PC-9 (cell line): ENCODE measurements around the gene BAIAP2L2. TPM values are rescaled to one million over a fixed set of nuclear protein-coding genes. Genes with fewer than 3 reads are reported as not detected.

ENCODE experiments used
- BruUV-seq: library from RNA; stranded (reverse); fragments of 400-500 nt; replicated peaks from 2 replicates; lab custom pipeline; 2021; lab: Mats Ljungman, UMichigan
- CTCF ChIA-PET: fragments of 300-600 bp; sonication (Branson Sonifier 250); formaldehyde crosslinking; loops from one replicate; lab custom pipeline; 2022; ENCODE audit warnings: antibody characterized with exemption; lab: Charles Lee
- POLR2A ChIA-PET: fragments of 300-600 bp; sonication (Branson Sonifier 250); formaldehyde crosslinking; loops from one replicate; lab custom pipeline; 2022; ENCODE audit warnings: antibody characterized with exemption; ENCODE audit not compliant: unreplicated experiment; lab: Charles Lee
- DNase-seq, 2 experiments: peaks; one replicate each; pipeline versions ENCODE4 v3.0.0 to v3.0.0-alpha.2; 2015 to 2022; ENCODE audit warnings: mixed read lengths in 1 of 2
- H2AFZ ChIP-seq: fragments of 200-600 bp; sonication (generic); 2 replicates; pipeline ENCODE4 v1.8.1; 2017; ENCODE audit warnings: antibody characterized with exemption
- H3F3A ChIP-seq: fragments of 200-600 bp; sonication (generic); 2 replicates; pipeline ENCODE4 v1.8.1; 2017; ENCODE audit warnings: antibody characterized with exemption, mild to moderate bottlenecking, low read depth; ENCODE audit not compliant: insufficient read depth
- H3K27ac ChIP-seq: fragments of 200-600 bp; sonication (generic); 2 replicates; pipeline ENCODE4 v1.6.1; 2016; ENCODE audit warnings: mixed run types
- H3K27me3 ChIP-seq: fragments of 200-600 bp; sonication (generic); 2 replicates; pipeline ENCODE4 v1.6.1; 2016; ENCODE audit warnings: low read depth, mixed run types; ENCODE audit not compliant: insufficient read depth
- H3K36me3 ChIP-seq: fragments of 200-600 bp; sonication (generic); 2 replicates; pipeline ENCODE4 v1.6.1; 2016; ENCODE audit warnings: low read depth, mixed run types
- H3K4me1 ChIP-seq: fragments of 200-600 bp; sonication (generic); replicated peaks from 2 replicates; pipeline ENCODE4 v1.6.1; 2016; ENCODE audit warnings: mixed run types; ENCODE audit not compliant: insufficient read depth
- H3K4me2 ChIP-seq: fragments of 200-600 bp; sonication (generic); 2 replicates; pipeline ENCODE4 v1.6.1; 2017; ENCODE audit warnings: mixed run types
- H3K4me3 ChIP-seq: fragments of 200-600 bp; sonication (generic); 2 replicates; pipeline ENCODE4 v1.6.1; 2016; ENCODE audit warnings: mixed run types
- H3K79me2 ChIP-seq: fragments of 200-600 bp; sonication (generic); 2 replicates; pipeline ENCODE4 v1.6.1; 2017; ENCODE audit warnings: low read depth, mixed run types
- H3K9me2 ChIP-seq: fragments of 200-600 bp; sonication (generic); 2 replicates; pipeline ENCODE4 v1.8.1; 2017; ENCODE audit warnings: mild to moderate bottlenecking; ENCODE audit not compliant: insufficient read depth
- H3K9me3 ChIP-seq: fragments of 200-600 bp; sonication (generic); 2 replicates; pipeline ENCODE4 v1.8.1; 2016; ENCODE audit warnings: low read depth; ENCODE audit not compliant: insufficient read depth
- H4K20me1 ChIP-seq: fragments of 200-600 bp; sonication (generic); 2 replicates; pipeline ENCODE4 v1.8.1; 2017; ENCODE audit not compliant: insufficient read depth
- EZH2 ChIP-seq: fragments of 200-600 bp; sonication (generic); IDR thresholded peaks from 2 replicates; pipeline ENCODE4 v1.8.0; 2017; ENCODE audit warnings: antibody characterized with exemption, low read depth
- intact Hi-C: fragments of 100-400 bp; cut with micrococcal nuclease; formaldehyde crosslinking; loops from one replicate; pipeline ENCODE4 v1.10.0; 2022; ENCODE audit not compliant: unreplicated experiment
- total RNA-seq: library from RNA; stranded (reverse); gene quantifications from 2 replicates; pipeline ENCODE4 v1.2.3, GENCODE V29; 2021
- TF ChIP-seq, protein P1 (sequence below): fragments of 200-600 bp; sonication (generic); conservative IDR thresholded peaks from 2 replicates; pipeline ENCODE4 v1.6.1; 2017; ENCODE audit warnings: mixed run types, antibody characterized with exemption, mild to moderate bottlenecking, moderate library complexity

Gene BAIAP2L2
- total RNA-seq, 1 experiment from 2014 or later = 7.1 TPM

DNA sequence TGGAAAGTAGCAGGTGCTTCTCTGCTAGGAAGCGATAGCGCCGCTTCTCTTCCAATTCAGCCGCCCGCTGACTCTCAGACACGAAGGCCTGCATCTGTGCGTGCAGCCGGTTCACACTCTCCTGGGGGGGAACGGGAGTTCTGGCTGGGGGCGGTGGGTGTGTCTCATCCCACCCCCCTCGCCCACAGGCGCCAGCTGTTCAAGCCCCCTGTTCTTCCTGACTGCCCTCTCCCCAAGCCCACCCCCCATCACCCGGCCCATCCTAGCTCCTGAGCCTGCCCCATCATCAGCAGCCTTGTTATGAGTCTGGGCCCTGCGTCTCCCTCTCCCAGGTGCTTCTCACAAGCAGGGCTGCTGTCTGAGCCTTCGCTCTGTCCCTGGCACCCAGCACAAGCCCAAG lies 13.4 kb downstream of the BAIAP2L2 start:
- DNase-seq = no peak
- ChIA-PET POLR2A (no interaction called here), CTCF (no interaction called here)
- Histone ChIP-seq H3K9me3 (no peaks in the 10 kb centered on the region), H3K27ac (no peak overlapping the region), H3K36me3 (no peaks in the 10 kb centered on the region), H3F3A (peaks cover 9% of the 10 kb centered on the region; the same call in 1 of the 2 replicates), H2AFZ (no peak overlapping the region), H3K4me1 (no peaks in the 10 kb centered on the region), H3K27me3 (no peaks in the 10 kb centered on the region), H3K4me3 (no peak overlapping the region), H4K20me1 (no peaks in the 10 kb centered on the region), H3K79me2 (no peaks in the 10 kb centered on the region), H3K4me2 (no peak overlapping the region), H3K9me2 (no peaks in the 10 kb centered on the region)
- intact Hi-C loops = no loop called here
- BruUV-seq = no TSS peak
- TF ChIP-seq, protein P1, sequence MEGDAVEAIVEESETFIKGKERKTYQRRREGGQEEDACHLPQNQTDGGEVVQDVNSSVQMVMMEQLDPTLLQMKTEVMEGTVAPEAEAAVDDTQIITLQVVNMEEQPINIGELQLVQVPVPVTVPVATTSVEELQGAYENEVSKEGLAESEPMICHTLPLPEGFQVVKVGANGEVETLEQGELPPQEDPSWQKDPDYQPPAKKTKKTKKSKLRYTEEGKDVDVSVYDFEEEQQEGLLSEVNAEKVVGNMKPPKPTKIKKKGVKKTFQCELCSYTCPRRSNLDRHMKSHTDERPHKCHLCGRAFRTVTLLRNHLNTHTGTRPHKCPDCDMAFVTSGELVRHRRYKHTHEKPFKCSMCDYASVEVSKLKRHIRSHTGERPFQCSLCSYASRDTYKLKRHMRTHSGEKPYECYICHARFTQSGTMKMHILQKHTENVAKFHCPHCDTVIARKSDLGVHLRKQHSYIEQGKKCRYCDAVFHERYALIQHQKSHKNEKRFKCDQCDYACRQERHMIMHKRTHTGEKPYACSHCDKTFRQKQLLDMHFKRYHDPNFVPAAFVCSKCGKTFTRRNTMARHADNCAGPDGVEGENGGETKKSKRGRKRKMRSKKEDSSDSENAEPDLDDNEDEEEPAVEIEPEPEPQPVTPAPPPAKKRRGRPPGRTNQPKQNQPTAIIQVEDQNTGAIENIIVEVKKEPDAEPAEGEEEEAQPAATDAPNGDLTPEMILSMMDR = no peak
- no peak for TF ChIP-seq EZH2

DNA sequence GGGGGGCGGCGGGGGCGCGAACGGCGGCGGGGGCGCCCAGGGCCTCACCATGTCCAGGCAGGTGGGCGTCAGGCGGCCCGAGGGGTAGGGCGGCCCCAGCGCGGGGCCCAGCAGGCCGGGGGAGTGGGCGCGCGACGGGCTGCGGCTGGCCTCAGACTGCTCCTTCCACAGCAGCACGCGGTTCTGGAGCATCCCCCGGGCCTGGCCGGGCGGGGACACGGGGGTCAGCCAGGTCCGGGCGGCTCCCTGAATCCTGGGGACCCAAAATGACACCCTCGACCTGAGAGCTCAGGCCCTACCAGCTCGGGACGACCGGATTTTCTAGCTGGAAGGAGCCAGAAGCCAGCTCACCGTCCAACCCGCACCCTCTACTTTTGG lies 21.0 kb downstream of the BAIAP2L2 start:
- H3K4me3 ChIP-seq = no peak overlapping the region
- H2AFZ ChIP-seq = no peak overlapping the region
- ChIA-PET POLR2A (no interaction called here), CTCF (no interaction called here)
- H3K79me2 ChIP-seq = no peaks in the 10 kb centered on the region
- H3F3A ChIP-seq = peaks cover 35% of the 10 kb centered on the region; the same call in 1 of the 2 replicates
- H3K4me2 ChIP-seq = no peak overlapping the region
- intact Hi-C loops = no loop called here
- no peaks in the 10 kb centered on the region for H3K9me3 ChIP-seq
- no TSS peak for BruUV-seq
- no peaks in the 10 kb centered on the region; the same call in 1 of the 2 replicates for H4K20me1 ChIP-seq
- H3K36me3 ChIP-seq = no peaks in the 10 kb centered on the region
- no peak overlapping the region for H3K27ac ChIP-seq
- no peaks in the 10 kb centered on the region for H3K27me3 ChIP-seq
- DNase-seq = no peak
- no peaks in the 10 kb centered on the region for H3K9me2 ChIP-seq
- TF ChIP-seq, protein P1 = no peak
- TF ChIP-seq EZH2 = no peak
- H3K4me1 ChIP-seq = no peaks in the 10 kb centered on the region

DNA sequence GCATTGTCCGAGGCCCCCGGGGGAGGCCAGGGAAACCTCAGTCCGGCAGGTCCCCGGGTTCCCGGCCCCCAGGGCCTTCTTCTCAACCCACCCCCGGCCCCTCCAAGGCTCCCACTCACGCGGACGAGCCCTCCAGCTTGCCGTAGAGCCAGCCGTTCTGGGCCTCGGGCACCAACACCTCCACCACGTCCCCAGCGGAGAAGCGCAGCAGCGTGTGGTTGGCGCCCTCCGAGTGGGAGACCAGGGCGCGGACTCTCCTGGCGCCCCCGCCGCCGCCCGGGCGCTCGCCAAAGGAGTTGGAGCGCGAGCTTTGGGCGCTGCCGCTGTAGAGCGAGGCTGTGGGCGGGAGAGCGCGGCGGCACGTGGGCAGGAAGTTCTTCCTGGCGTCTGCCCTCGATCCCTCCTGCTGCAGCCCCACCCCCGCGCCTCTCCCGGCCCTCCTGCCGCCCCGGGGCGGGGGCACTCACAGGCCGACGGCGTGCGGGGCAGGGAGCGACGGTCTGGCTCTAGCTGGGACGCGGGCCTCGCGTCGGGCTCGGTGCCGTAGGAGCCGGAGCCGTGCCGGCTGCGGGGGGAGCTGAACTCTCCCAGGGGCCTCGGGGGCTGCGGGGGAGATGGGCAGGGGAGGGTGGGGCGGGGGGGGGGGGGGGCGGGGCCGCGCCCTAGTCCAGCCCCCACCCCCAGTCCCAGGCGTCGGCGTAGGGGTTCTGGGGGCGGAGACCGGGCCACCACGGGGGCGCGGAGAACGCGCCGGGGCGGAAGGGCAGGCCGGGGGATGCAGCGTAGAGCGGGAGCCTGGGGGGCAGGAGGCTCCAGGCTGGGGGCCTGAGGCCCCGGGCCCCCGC lies 21.6 kb downstream of the BAIAP2L2 start:
- H3F3A ChIP-seq = peaks cover 31% of the 10 kb centered on the region; the same call in 1 of the 2 replicates
- intact Hi-C loops = no loop called here
- no peaks in the 10 kb centered on the region; the same call in 1 of the 2 replicates for H4K20me1 ChIP-seq
- no peak for TF ChIP-seq EZH2
- TF ChIP-seq, protein P1 = no peak
- no peaks in the 10 kb centered on the region for H3K36me3 ChIP-seq
- DNase-seq = no peak
- H3K27ac ChIP-seq = no peak overlapping the region
- no peak overlapping the region for H2AFZ ChIP-seq
- H3K79me2 ChIP-seq = no peaks in the 10 kb centered on the region
- ChIA-PET POLR2A (no interaction called here), CTCF (no interaction called here)
- no peaks in the 10 kb centered on the region for H3K9me2 ChIP-seq
- H3K4me2 ChIP-seq = no peak overlapping the region
- no TSS peak for BruUV-seq
- no peaks in the 10 kb centered on the region for H3K4me1 ChIP-seq
- H3K4me3 ChIP-seq = no peak overlapping the region
- H3K9me3 ChIP-seq = no peaks in the 10 kb centered on the region
- H3K27me3 ChIP-seq = no peaks in the 10 kb centered on the region
